HCEC 1CT (cell line): ENCODE measurements around the gene CECR2.
"Not testable (repeated sequence)": the region's sequence is repeated elsewhere in the genome, so short reads cannot be mapped to it uniquely, and the experiment has no call there.

Experiments
- DNase-seq: peaks from one replicate; pipeline ENCODE4 v3.0.0-alpha.2; 2017

Gene CECR2

DNA sequence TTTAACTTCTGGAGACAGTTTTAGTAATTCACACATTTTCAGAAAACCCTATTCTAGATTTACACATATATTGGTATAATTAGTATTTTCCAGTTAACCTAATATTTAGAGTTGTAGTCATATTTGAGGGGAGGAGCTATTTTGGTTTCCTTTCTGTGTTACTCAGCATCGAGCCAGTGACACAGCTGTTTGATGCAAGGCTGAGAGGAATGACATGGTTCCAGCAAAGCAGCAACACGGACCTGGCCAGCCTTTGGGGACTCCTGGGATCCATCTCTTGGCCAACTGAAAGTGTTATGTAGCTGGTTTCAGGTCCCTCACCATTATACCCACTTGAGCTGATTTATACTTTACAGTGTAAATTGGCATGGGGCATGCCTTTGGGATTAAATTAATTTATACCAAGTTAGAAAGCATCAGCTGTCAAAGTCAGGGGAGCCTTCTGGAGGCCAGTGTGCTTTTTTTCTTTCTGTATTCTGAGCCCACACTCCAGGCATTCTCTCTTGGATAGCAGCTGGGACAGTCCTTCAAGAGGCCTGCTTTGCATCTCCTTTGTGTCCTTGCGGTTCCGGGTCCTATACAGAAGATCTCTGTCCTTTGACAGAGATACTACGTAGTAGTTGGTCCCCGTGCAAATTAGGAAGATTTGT is 102.8 kb downstream of the CECR2 start:
- DNase-seq, result no peak

DNA sequence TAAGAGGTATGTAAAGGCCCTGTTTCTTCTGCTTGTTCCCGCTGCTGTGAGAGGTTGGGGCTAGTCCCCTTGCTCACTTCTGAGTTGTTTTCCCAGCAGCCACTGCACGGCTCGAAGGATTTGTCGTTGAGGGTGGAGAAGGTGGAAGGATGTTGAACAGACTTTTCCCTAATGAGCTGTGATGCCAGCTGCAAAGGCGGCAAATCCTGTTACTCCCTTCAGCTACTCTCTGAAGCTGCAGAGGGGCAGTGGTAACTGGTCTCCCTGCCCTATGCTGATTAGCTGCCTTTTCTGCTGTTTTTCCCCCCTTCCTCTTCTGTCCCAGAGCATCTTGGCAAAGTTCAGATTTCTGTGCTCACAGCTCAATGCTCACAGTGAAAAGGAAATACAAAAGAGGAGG is 103.7 kb downstream of the CECR2 start:
- no peak for DNase-seq

DNA sequence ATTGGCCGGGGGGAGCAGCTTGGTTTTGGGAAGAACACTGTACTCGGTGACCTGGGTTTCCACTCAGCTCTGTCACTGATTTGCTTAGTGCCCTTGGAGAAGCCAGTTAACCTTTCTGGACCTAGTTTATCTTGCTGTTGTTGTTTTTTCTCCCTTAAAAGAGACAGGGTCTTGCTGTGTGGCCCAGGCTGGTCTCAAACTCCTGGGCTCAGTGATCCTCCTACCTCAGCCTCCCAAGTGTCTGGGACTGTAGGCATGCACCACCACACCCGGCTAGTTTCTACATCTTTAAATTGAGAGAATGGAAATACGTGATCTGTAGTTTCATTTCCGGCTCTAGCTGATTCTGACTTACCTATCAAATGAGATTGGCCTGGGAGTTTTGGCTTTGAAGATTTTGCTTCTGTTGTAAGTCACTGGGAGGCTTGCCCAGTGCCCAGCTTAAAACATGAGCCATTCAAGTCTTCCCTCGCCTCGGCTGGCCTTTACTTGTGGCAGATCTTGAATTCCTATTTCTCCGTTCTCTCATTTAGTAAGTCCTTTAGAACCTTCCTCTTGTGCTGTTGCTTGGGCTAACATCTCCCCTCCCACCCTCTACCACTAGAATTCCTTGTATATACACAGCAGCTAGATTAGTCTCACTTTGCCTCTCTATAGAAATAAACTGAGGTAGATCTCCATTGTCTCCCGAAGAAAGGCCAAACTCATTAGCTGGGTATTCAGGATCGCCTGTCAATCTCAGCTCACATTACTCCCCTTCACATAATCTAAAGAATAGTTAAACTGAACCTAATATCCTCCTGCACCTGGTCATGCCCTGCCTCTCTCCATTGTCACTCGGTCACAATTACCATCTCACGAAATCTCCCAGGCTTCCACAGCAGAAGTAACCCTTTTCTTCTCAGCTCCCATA is 106.3 kb downstream of the CECR2 start:
- no peak for DNase-seq

DNA sequence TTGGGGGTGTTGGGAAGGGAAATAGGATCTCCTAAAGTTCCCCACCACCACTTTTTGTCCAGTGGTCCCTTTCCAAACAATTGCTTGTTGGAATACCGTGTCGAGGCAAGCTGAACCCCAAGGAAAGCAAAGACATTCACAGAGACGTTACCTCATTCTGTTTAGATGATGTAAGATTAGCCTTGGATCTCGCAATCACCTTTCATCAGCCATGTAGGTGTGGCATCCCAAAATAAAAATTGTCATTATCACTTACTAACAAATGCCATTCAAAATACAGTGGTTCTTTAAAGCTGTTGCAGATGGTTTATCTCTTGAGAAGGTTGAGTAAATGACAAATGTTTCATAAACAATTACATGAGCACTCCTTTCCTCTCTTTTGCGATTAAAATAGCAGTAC is 107.6 kb downstream of the CECR2 start:
- no peak for DNase-seq

DNA sequence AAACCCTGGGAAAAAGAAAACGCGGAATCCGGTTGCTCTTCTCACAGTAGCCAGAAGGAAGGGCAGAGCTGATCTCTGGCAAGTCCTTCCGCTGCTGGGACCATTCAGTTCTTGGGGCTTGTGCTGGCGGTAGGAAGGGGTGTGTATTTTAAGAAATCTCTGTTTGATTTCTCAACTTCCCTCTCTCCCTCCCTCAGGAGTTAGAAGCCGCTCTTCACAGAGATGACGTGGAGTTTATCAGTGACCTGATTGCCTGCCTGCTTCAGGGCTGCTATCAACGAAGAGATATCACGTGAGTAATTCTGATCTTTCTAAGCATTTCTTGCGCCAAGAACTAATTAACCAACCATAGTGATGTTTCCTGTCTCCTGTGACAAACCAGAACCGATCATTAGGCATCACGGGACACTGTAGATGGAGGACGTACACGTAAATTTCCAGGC is 108.2 kb downstream of the CECR2 start:
- peak; percentile 1 for DNase-seq

DNA sequence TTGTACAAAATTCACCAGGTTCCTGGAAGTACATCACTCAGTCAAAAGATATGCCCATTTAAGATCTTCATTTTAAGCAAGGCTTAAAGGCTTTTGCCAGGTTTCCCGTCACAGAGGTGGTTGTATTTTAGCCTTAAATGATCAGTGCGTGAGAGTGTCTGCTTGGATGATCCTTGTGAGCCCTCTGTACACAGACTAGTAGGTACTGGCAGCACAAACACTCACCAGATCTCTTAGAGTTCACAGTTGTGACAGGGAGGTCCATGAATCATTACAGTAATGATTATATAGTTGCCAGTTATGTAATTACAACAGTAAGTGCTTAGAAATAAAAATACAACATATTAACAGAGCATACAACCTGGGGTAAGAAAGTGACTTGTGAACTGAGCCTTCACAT is 109.9 kb downstream of the CECR2 start:
- DNase-seq, result no peak

DNA sequence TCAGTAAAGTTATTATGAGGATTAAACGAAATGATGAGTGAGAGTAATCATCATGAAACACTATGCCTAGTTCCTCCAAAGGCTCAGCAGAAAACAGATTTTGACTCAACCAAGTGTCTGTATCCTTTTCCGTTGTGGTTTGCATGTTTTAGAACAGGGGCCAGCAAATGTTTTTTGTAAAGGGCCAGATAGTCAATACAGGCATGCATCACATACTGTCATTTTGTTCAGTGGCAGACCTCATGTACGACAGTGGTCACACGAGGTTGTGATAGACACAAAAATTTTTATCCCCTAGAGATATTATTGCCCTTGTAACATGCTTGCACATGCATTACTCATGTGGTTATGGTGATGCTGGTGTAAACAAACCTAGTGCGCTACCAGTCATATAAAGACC is 112.2 kb downstream of the CECR2 start:
- no peak for DNase-seq

DNA sequence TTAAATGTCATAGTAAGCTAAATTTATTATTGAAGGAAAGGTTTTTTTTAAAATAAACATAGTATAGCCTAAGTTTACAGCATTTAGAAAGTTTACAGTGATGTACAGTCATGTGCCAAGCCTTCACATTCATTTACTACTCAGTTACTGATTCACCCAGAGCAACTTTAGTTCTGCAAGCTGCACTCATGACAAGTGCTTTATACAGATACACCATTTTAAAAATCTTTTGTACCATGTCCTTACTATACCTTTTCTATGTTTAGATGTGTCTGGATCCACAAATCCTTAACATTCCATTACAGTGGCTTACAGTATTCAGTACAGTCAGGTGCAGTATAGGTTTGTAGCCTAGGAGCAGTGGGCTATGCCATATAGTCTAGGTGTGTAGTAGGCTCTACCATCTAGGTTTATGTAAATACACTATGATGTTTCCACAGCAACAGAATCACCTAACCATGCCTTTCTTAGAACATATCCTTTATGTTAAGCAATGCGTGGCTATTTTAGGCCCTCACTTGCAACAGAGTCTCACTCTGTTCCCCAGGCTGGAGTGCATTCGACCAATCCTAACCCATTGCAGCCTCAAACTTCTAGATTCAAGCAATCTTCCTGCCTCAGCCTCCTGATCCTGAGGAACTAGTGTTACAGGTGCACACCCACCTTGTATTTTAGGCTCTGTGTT is 114.6 kb downstream of the CECR2 start:
- DNase-seq, result no peak

DNA sequence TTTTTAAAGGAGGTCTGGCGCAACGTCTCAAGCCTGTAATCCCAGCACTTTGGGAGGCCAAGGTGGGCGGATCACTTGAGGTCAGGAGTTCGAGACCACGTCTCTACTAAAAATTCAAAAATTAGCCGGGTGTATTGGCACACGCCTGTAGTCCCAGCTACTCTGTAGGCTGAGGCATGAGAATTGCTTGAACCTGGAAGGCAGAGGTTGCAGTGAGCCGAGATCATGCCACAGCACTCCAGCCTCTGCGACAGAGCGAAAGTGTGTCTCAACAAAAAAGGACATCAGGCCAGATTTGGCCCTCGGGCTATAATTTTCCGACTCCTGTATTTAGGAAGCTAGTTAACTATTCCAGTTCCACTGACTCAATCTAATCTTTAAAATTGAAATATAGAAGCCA is 115.3 kb downstream of the CECR2 start:
- DNase-seq, result no peak

DNA sequence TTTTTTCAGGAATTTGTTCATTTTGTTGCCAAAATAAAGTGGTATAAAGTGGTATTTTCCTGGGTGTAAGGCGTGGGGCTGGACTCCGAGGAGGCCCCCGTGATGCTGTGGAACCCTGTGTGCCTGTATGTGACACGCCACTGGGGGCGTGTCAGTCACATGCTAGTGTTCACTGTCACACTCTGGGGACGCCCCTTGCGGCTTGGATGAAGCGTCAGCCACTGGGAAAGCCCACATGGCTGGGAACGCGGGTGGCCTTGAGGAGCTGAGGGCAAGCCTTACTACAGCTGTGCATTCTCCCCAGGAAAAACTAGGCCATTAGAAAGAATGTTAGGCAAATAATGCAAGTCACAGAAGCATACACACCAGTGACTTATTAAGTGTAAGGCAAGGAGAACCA is 117.1 kb downstream of the CECR2 start:
- DNase-seq, result no peak

DNA sequence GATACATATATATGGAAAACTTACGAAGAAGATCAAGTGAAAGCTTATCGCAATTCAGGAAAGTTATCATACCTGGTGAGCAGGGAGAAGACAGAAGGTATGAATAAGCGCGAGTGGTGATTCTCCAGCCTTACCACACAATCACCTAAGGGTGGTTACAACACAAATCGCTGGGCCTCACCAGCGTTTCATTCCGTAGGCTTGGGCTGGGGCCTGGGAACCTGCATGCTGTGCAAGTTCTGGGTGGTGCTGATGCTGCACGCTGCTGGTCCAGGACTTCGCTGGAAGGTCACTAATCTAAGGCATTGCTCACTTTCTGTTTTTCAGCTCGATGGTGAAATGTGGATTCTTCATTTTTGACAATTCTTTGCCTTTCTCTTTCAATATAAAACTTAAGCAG is 117.5 kb downstream of the CECR2 start:
- DNase-seq, result no peak

DNA sequence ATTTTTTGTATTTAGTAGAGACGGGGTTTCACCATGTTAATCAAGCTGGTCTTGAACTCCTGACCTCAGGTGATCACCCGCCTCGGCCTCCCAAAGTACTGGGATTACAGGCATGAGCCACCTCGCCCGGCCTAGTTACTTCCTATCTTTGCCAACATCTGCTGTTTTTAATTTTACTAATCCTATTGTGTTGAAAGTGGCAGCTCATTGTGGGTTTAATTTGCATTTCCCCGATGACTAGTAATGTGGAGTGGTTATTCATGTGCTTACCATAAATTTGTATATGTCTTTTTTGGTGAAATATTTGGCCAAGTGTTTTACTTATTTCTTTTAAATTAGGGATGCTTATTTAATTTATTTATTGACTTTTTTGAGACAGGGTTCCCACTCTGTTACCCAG is 119.8 kb downstream of the CECR2 start:
- DNase-seq, result no peak

DNA sequence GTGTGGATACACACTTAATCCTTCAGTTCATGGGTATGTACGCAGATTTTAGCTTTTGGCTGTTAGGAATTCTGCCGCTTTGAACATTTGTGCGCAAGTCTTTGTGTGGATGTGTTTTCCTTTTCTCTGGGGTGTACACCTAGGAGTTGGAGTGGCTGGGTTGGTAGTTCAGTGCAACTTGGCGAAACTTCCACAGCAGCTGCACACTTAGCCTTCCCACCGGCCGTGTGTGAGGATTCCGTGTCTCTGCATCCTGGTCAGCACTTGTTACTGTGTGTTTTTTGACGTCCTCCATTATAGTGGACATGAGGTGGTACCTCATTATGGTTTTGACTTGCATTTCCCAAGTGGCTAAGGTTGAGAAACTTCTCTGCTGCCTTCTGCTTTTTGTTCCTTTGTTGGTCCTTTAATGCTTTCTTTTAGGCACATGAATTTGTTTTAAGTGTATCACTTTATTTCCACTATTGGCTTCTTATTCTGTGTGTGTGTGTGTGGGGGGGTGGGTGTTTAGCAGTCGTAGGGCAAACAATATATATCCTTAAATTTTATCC is 121.9 kb downstream of the CECR2 start:
- DNase-seq, result no peak

DNA sequence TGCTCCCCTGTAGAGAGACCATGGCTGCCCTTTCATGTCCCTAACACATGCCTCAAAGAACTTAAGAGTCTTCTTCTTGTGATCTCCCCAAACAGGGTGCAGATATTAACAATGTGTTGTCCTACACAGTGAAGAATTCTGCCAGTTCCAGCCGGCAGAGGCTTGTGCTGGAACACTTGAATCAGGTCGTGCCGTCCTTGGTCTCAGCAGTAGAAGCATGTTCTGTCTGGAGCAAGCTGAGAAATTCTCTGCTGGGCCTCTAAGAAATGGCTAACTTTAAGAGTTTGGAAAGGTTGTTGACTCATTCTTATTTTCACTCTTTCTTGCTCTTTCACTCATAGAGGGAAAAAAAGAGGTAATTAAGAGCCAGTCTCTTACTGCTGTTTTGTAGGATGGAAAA is 123.0 kb downstream of the CECR2 start:
- no peak for DNase-seq

DNA sequence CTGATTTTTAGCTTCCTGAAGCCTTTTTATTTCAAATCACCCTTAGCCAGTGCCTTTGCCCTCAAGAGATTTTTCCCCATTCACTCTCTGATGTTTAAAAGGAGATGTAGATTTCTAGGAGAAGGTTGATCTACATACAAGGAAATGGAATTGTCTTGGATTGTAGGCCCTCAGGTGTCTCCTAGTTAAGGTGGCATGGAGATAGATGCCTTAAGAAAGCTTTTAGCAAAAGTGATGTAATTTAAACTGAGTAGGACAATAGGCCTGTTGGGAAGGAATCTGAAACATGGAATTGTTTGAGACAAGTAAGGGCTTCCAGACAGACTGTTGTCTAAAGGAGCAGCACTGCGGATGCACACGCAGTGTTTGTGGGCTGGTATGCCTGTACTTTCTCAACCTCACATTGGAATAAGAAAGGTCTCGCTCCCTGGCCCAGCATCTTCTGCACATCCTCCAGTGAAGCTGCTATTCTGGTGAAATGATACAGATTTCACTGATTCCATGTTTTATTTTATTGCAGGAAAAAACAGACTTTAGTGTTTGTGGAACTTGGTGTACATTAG is 124.2 kb downstream of the CECR2 start:
- no peak for DNase-seq

DNA sequence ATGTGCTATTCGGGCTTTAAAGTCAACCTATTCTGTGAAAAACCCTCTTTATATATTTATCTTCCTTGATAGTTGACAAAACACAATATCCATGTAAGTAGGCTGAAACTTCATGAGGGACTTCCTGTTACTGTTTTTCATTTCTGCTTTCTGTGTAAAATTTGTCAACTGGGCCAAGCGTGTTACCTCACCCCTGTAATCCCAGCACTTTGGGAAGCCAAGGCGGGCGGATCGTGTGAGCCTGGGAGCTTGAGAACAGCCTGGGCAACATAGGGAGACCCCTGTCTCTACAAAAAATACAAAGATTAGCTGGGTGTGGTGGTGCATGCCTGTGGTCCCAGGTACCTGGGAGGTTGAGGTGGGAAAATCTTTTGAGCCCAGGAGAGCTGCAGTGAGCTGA is 127.6 kb downstream of the CECR2 start:
- no peak for DNase-seq

DNA sequence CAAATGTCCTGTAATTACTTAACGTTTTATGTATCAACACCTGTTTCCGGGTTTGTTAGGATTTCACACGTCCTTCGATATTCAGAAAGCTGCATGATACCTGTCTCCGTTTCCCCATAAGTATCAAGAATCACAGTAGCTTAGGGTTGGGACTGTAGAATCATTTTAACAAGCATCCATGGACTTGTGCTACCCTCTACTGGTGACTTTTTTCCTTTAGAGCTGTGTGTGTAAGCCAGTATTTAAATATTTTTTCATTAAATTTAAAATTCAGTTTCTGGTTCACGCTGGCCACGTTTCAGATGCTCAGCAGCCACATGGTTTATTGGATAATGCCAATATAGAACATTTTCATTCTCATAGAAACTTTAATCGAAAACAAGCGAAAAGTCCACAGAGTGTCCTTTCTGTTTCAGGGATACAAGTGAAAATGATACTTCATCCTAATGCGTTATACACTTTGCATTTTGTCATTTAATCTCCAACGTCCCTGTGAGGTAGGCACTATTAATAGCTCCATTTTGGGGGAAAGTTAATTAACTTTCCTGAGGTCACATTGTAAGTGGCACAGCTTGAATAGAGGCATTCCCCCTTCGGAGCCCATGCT is 132.5 kb downstream of the CECR2 start:
- peak; percentile 41 for DNase-seq

DNA sequence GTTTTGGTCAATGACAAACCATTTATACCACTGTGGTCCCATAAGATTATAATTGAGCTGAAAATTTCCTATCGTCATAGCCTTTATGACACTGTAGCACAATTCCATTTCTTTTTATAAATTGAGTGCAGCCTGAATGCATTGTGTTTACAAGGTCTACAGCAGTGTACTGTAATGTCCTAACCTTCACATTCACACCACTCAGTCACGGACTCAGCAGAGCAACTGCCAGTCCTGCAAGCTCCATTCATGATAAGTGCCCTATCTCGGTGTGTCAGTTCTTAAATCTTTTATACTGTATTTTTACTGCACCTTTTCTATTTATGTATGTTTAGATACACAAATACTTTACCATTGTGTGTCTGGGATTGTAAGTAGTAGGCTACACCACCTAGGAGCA is 138.8 kb downstream of the CECR2 start:
- DNase-seq, result no peak

DNA sequence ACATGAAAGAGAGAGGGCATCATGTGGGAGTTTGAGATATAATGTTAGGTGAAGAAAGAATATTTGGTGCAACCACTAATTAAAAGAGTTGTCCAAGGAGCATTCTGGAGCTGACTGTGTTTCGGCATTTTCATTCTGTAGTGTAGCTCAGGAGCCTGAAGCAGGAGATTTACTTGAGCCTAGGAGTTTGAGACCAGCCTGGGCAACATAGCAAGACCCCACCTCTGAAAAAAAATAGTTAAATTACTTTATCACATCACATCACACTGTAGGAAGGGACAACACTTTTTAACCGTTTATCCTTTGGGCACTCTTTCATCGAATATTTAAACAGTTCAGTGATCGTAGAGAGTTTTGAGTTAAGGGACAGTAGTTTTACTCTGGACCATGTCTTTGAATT is 143.7 kb downstream of the CECR2 start:
- DNase-seq, result no peak

DNA sequence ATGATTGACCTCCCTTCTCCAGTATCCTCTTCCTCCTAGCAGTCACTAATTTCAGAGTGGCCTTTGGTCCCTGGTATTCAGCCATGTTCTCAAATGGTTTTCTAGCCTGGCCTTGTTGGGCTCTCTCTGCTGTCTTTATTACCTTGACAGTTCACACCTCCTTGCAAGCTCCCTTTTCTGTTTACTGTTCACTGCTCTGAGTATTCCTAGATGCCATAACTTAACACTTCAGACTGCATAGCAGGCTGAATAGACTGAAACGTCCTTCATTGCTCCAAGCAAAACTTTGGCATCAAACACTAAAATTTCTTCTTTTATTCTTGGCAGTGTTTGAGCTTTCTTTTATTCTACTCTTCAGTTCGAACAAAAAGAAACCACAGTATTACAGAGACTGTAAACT is 144.4 kb downstream of the CECR2 start:
- no peak for DNase-seq

DNA sequence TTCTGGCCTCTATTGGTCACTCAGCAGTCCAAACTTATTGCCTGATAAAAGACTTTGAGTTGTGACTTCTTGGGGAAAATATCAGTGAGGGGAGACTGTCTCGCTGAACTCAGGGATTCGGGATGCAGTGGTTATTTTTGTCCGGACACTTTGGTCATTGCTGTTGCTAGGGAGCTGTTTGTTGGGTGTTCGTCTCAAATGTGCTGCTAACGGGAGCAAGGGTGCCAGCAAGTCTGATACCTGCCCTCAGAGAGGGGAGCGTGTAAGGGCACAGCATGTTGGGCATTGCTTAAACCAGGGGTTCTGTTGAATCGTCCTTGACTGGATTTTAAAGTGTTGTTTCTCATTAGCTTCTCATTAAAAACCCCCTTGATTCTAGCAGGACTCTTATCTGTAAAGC is 144.8 kb downstream of the CECR2 start:
- DNase-seq, result no peak

DNA sequence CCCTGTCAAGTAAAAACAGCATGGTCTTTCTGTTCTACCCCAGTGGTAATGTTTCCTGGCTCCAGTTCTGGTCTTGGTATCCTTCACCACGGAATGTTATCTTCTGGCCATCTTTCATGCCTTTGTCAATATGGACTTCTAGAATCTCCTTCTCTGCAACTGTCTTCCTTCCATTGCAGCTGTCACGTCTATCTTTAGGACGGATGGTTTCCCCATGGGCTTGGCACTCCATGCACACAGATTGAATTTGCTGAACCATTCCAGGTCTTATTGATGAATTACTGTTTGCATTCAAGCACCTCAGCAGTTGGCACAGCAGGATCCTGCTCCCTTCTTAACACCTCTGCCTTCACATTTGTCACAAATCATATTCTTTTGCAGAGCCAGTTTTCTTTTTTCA is 149.1 kb downstream of the CECR2 start:
- DNase-seq, result no peak

DNA sequence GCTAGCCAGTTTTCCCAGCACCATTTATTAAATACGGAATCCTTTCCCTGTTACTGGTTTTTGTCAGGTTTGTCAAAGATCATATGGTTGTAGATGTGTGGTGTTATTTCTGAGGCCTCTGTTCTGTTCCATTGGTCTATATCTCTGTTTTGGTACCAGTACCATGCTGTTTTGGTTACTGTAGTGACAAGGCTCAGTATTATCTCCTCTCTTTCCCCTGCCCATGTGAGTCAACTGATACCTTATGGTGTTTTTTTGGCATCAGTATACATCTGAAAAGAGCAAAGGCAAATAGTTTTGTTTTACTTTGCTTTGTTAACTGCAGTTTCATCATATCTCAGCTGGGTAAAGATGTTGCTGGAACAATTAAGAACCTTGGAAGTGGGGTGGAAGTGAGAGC is 152.7 kb downstream of the CECR2 start:
- DNase-seq, result not testable (repeated sequence)
